ENCODE data around the gene GOLT1A. TPM values are rescaled to one million over a fixed set of nuclear protein-coding genes. Genes with fewer than 3 reads are reported as not detected.

Gene GOLT1A
- total RNA-seq, 1 experiment from 2014 or later = 10.8 TPM

DNA sequence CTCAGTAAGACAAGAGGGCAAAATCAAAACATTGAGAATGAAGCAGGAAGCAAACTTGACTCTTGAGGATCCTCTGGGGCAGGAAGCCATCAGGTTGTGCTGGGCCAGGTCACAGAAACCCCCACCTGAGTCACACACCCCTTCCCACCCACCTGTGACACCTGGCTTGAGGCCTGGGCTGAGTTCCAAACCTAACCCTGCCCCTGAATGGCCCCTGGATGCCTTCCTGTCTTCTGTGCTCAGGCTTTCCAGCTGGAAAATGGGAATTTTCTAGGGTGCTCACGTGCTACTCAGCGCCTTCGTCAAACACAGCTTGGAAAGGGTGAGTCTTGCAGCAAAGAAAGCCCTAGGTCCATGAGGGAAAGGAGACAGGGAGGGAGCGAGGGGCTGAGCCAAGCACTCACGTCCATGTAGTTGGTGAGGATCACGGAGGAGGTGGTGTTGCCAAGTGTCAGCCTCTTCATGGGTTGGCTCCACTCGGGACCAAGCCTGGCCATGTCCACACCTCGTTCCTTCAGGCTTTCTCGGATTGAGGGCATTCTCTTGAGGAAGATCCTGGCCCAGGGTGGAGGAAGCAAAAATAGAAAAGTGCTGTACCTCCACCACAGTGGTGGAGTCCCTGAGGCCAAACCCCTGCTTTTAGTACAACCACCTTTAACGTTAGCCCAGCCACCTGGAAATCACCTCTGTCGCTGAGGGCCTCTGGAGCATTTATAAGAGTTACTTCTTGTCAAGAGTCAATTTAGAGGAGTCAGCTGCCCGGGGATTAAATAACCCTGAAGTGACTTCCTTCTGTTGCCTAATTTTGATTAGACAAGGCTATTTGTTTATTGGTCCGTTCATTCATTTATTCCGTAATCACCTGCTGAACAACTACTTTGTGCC is 51.9 kb downstream of the GOLT1A start:
- no peak for DNase-seq (ENCODE audit: low spot score)

DNA sequence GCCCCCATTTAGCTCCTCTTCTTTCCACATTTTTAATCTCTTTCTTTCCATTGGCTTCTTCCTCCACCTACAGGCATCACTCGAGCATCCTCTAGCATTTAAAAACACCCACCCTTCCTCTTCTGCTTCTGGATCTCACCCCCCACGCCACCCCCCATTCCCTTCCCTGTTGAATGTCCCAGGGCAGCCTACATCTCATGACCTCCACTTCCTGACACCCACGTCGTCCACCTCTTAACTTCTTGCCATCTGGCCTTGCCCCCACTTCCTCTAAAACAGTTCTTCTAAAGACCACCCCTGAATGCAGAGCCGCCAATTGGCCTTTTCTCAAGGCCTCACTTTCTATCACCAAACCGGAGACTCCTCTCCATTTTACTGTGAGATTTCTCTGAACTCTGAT is 55.8 kb downstream of the GOLT1A start:
- DNase-seq (ENCODE audit: low spot score) = no peak

GRCh38 chr1:204155881-204156280 is 57.9 kb downstream of the GOLT1A start:
- no peak for DNase-seq (ENCODE audit: low spot score)

DNA sequence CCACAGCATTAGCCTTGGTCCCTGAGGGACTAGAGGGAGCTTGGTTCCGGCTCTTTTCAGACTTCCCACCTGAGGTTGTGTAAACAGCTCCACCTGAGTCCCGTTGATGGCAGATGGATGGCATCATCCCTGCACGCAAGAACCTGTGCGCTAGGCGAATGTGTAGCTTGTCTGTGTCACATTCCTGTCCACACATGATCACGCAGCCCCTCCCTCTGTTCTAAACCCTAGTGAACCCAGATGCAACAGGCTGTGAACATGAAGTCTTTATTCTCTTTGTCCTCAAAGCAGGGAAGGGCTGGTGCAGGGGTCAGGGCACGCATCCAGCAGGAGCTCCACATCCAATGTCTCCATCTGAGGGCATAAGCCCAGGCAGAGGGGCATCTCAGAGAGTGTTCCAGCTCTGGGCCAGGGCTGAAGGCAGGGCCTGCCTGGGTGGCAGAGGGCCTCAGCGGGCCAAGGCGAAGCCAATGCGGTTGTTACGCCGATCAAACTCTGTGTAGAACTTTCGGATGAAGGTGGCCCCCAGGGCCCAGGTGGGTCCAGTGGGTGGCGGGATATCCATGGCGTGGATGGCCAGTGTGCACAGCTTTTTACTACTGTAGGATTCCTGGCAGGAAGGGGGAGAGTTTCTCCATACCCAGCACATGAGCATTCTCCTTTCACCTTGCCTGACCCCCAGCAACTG is 59.1 kb downstream of the GOLT1A start:
- DNase-seq (ENCODE audit: low spot score) = no peak

- DNase-seq (ENCODE audit: low spot score) = no peak
These were observed 60.1 kb downstream of the GOLT1A start for GRCh38 chr1:204153667-204154066.

DNA sequence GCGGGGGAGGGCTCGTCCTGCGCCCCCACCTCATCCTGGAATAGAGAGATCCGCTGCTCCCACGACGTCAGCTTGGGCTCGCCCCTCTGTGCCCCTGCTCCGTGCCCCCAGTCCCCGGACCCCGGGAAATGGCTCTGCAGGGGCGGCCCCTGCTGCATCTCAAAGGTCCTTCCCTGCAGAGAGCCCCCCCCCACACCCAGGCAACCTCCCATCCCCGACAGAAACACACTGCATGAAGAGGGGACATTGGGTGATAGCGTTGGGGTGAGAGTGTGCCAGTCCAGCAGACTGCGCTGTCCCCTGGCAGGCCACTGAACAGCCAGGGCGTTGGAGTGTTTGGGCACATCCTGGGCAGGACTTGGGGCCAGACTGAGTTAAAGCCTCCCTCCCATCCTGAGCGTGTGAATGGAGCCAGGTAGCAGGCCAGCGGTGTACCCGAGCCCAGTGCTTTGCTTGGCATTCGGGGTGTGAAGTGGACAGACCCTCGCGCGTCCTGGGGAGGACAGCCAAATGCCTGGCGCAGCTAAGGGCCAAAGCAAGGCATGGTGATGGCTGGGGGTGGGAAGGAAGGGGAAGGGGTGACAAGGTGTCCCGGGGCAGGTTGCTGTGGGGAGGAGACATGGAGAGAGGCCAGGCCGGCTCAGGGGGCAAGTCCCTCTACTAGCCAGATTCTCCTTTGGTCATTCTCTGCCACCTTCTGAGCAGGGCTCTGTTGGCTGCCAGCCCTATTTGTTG is 61.3 kb downstream of the GOLT1A start:
- no peak for DNase-seq (ENCODE audit: low spot score)

- no peak for DNase-seq (ENCODE audit: low spot score)
These were observed 62.1 kb downstream of the GOLT1A start, which contains the start of gene ETNK2 for GRCh38 chr1:204151552-204152309. Gene ETNK2 (minus strand): TSS chr1:204152044. CDS start chr1:204151852, 192 bp downstream.

- DNase-seq (ENCODE audit: low spot score) = no peak
These were observed 62.9 kb downstream of the GOLT1A start for GRCh38 chr1:204150702-204151551.

- no peak for DNase-seq (ENCODE audit: low spot score)
These were observed 63.9 kb downstream of the GOLT1A start for GRCh38 chr1:204149635-204150565.

DNA sequence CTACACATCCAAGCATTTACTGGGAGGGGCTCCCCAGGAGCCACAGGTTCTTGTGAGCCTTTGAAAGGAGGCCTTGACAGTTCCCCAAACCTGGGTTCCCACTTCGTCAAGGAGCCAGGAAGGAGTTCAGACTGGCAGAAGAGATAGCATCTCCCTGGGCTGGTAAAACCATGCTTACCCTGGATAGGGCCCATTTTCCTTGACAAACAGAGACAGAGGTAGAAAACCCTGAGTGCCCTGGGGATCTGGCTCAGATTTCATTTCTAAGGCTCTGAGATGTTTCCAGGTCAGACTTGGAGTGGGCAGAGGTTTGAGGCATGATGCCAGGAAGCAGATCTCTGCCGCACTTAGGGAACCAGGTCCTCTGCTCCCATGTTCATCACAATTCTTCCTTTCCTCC is 64.7 kb downstream of the GOLT1A start:
- DNase-seq (ENCODE audit: low spot score) = no peak

Other genes with a start within 250 kb of the GOLT1A start
- gene SOX13, start 140.9 kb downstream of the GOLT1A start, total RNA-seq (2014; rRNA removed; shearing (Covaris generic)) = 28.7 and 32.8 TPM in 2 replicates
- 0.15 TPM in 1 of 2 replicates, not detected in the other for gene ETNK2, start 61.9 kb downstream of the GOLT1A start, total RNA-seq (2014; rRNA removed; shearing (Covaris generic))
- gene REN, start 47.7 kb downstream of the GOLT1A start, total RNA-seq (2014; rRNA removed; shearing (Covaris generic)) = 10.7 and 15.6 TPM in 2 replicates
- gene KISS1, start 17.5 kb downstream of the GOLT1A start, total RNA-seq (2014; rRNA removed; shearing (Covaris generic)) = 0.23 and 3.1 TPM in 2 replicates
- 76.7 and 88.6 TPM in 2 replicates for gene PLEKHA6, start 145.9 kb upstream of the GOLT1A start, total RNA-seq (2014; rRNA removed; shearing (Covaris generic))
- 32.6 and 40.7 TPM in 2 replicates for gene PPP1R15B, start 197.8 kb upstream of the GOLT1A start, total RNA-seq (2014; rRNA removed; shearing (Covaris generic))